RPMI8226 (cell line): ENCODE results near the gene SEC14L3.
"Not testable (repeated sequence)": the region's sequence is repeated elsewhere in the genome, so short reads cannot be mapped to it uniquely, and the experiment has no call there.

Experiments used
- DNase-seq: peaks from one replicate; pipeline ENCODE4 v3.0.0-alpha.2; 2015

The SEC14L3 gene

DNA sequence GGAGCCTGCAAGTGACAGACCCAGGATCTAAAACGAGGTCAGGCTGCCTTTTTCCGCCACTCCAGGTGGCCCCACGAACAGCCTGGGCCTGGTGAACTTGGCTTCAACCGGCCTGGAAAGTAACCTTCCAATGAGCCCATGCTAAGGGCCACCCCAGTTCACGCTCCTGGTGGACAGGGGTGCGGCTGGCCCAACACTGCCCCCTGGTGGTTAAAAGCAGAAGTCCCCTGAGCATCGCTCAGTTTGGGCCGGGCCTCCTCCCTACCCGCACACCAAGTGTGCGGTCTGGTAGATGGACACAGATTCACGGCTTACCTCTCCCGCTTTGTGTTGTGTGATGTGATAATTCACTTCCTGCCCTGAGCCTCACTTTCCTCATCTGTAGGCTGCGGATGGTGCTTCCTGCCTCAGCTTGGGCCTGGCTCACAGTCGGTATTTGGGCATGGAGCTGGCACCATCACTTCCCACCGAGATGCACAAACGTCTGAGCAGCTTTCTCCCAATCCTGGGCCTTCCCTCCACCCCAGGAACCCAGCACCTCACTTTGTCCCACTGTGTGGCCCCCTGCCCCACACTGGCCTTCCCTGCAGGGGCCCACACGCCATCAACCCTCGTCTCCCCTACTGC, 13.7 kb upstream of the SEC14L3 start:
- DNase-seq: peak; percentile 69

DNA sequence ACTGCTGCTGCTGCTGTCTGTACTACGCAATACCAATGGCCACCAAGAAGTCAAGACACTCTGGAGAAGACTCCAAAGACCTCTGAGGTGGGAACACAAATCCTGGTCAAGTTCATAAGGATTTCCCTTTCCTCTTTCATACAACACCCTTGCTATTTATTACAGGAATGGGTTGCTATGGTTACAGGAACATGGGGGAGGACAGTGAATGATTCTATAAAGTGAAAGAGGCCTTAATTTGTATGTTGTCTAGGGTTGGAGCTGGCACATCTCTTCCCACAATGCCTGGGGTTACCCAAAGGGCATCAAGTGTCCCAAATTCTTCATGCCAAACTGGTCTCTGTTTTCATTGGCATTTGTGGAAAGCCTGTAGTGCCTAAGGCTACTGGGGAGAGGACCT, 11.4 kb upstream of the SEC14L3 start:
- no peak for DNase-seq

DNA sequence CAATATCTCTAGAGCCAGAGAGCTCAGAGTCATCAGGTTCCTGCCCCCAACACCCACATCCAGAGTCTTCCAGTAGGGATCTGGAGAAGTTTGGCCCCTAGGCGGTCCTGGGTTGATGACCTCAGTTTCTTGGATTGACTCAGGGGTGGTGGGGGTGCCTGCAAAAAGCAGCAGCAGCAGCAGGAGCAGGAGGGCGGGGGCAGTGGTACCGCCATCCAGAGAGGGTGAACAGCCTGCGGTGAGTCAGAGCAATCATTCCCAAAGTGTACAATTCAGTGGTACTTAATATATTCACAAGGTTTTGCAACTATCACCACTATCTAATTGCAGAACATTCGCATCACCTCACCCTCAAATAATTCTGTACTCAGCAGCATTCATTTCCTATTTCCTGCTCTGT, 9.9 kb upstream of the SEC14L3 start:
- no peak for DNase-seq

DNA sequence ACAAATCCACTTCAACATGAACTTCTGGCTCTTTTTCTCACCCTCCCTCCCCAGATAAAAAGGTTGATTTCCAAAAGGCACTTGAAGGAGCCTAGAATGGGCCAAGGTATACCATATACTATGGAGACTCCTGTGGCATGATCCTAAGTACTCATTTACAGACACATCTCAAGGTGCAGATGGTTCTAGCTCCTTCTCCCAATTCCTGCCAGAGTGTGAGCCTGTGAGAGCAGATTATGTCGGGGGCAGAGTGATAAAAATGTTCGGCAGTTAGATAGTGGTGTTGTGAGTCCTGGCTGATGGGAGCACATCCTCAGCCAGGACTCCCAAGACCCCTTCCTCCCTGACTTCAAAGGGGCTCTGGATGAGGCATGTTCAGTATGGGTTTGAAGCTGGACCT, 8.2 kb upstream of the SEC14L3 start:
- no peak for DNase-seq

DNA sequence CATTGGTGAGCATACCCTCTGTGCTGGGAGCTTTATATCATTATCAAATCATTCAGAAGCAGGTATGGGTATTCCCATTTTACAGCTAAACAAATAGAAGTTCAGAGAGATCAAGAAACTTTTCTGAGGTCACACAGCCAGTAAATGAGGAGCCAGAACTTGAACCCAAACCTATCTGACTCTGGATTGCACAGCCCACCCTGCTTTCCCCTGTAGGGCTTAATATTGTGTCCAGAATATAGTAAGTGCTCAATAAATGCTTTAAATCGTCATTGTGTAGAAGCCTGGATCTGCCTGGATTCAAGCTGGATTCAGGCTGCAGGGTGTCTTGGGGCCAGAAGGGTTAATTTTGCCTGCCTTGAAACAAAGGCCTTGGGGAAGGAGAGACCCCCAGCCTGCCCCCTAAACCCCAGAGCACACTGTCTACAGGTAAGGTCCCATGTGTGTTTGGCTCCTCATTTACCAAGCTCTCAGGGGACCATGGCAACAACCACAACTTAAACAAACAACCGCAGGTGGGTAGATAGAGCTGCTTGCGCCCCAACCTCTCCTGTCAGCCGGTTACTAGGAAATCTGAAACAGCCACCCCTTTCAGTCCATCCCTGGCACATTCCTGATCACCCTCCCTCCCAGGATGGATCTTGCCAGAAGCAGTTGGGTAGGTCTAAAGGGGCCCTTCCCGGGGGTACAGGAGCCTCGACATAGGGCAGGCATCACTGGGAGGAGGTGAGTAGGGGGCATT, 3.0 kb upstream of the SEC14L3 start:
- peak; percentile 44 for DNase-seq

DNA sequence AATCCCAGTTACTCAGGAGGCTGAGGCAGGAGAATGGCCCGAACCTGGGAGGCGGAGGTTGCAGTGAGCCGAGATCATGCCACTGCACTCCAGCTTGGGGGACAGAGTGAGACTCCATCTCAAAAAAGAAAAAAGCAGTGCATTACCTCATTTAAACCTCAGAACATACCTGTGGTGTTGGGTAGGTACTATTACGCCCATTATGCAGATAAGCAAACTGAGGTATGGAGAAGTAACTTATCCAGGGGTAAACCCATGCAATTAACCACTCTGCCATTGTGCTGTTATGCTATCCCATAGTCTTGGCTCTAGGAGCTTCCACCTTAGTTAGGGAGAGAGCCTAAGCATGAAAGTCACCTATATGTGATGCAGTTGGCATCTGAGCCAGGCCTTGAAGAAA, 2.3 kb upstream of the SEC14L3 start:
- no peak for DNase-seq

DNA sequence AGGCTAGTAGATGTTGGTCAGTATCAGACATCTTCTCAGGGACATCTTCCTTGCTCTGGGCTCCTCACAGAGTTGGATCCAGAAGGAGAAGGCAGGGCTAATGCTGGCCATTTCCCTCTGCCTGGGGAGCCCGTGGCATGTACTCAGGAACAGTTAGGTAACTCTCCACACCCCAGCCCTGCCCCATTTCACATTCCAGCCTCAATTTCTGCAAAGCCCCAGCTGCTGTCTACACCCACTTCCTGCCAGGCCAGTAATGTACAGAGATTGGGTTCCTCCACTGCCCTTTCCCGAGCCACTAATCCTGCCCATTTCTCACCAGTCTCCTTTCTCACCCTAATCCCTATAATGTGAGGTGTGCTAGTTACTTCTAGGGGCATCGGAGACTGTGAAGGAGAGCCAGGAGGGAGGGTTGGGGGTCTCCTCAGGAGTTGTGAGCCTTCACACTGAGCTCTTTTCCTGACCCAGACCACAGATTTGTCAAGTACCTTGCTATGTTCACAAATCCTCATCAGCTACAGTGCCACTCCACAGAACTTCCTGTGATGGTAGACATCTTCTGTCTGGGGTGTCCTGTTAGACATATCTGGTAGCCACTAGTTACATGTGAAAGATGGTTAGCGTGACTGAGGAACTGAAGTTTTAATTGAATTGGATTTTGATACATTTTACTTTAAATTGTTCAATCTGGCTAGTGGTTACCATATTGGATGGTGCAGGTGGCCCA, 1.3 kb upstream of the SEC14L3 start:
- no peak for DNase-seq

DNA sequence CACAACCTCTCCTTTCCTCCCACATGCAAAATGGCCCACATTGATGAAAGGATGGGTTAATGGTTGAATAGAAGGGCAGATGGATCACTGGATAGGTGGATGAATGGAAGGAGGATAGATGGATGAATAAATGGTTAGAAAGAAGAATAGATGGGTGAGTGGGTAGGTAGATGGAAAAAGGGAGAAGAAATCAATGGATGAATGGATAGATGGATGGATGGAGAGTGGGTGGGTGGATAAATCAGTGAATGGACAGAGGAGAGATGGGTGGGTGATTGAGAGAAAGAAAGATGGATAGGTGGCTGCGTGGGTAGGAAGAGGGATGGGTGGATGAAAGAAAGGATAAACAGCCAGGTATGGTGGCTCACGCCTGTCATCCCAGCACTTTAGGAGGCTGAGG, 1.2 kb downstream of the SEC14L3 start:
- no peak for DNase-seq

DNA sequence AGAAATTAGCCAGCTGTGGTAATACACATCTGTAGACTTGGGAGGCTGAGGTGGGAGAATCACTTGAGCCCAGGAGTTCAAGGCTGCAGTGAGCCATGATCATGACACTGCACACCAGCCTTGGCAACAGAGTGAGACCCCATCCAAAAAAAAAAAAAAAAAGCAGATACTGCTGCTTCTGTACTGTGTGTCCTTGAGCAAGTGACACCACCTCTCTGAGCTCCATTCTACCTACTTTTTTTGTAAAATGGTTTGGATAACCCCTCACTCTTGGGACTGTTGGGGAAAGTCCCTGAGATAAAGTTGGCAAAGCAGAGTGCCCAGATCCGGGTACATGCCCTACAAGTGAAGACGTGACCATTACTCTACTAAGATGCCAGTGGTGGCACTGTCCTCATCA, 2.7 kb downstream of the SEC14L3 start:
- DNase-seq: no peak

DNA sequence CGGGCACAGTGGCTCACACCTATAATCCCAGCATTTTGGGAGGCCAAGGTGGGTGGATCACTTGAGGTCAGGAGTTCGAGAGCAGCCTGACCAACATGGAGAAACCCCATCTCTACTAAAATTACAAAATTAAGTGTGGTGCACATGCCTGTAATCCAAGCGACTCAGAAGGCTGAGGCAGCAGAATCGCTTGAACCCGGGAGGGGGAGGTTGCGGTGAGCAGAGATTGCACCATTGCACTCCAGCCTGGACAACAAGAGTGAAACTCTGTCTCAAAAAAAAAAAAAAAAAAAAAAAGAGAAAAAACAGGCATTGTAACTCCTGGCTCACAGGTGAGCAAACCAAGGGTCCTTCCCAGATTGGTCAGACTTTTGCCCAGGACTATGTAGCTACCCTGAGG, 11.3 kb downstream of the SEC14L3 start:
- not testable (repeated sequence) for DNase-seq

DNA sequence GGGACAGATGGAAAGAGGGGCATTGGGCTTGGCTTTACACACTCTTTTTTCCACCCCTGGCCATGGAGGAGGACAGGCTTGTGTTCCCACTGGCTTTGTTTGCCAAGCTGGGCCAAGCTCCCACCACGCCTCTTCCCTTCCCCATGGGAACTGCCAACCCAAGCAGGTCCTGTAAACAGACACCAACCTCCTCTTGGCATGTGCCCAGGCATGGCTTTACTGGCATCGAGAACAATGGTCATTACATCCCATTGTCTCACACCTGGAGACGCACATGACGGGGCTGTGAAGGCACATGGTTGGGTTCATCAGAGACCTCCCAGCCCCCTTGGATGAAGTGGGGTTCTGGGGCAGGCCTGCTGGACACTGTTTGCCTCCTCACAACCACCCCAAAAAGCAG, 11.7 kb downstream of the SEC14L3 start:
- no peak for DNase-seq

DNA sequence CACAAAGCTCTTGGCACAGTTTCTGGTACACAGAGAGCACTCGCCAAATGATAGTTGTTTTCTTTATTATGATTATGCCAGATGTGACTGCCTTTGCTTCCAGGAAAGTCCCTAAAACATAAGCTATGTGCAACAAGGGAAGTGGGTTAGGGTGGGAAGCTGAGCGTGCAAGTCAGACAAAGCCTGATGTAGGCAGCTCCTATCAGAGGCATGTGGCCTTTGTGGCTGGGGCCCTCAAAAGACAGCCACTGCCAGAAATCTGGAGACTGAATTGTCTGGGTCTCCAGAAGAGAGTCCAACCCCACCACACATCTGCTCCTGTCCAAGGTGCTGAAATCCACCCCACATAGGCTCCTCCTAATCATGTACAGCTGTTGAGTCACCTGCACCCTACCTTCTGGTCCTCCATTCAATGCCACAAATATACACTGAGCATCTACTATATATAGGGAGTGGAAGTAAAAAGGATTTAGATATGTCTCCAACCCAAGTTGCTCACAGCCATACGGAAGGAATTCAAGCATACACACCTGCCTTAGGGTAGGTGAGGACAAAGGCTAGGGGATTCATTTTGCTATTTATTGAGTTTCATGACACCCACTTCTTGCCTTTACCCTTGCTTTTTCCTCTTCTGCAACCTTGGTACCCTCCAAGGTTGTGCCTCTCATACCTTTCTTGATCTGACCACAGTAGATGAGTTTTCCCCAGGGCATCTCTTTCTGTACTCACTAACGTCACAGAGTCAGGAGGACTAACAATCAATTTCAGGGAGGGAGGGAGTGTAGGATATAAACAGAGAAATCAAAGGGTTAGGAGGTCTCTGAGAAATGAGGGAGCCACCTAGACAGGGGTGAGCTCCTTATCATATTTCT, 12.4 kb downstream of the SEC14L3 start:
- DNase-seq: peak; percentile 61

DNA sequence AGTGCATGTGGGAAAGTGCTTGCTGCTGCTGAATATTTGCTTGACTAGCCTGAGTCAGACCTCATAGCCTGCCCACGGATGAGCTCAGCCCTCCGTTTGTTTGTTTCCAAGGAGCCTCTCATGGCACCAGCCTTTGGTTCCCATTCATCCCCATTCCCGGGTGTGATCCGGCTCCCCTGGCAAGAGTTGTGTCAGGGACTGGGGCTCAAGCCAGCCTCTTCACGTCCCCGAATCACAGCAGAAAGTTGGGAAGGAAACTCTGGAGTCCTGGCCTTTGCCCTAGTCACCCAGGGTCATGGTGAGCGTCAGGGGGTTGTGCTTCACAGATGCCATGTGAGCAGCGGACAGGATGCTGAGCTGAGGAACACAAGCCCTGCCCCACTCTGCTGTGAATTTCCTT, 13.8 kb downstream of the SEC14L3 start:
- DNase-seq: no peak

DNA sequence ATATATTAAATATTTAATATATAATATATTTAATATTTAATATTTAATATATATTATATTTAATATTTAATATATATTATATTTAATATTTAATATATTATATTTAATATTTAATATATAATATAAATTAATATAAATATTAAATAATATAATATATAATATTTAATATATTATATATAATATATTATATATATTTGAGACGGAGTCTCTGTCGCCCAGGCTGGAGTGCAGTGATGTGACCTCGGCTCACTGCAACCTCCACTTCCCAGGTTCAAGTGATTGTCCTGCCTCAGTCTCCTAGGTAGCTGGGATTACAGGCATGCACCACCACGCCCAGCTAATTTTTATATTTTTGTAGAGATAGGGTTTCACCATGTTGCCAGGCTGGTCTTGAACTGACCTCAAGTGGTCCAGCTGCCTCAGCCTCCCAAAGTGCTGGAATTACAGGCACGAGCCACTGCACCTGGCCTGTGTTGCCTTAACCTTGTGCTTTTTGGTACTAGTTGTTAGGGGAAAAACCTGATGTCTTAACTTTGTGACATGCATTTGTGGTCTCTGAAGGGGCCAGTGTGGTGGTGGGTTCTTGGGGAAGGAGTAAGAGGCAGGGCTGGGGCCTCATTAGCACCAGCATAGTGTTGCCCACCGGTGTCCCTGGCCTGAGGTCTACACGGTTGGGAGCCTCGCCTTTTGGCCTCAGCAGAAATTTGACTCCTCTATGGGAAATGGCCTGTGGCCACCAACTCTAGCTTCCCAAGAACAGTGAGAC, 16.6 kb downstream of the SEC14L3 start:
- DNase-seq: no peak

DNA sequence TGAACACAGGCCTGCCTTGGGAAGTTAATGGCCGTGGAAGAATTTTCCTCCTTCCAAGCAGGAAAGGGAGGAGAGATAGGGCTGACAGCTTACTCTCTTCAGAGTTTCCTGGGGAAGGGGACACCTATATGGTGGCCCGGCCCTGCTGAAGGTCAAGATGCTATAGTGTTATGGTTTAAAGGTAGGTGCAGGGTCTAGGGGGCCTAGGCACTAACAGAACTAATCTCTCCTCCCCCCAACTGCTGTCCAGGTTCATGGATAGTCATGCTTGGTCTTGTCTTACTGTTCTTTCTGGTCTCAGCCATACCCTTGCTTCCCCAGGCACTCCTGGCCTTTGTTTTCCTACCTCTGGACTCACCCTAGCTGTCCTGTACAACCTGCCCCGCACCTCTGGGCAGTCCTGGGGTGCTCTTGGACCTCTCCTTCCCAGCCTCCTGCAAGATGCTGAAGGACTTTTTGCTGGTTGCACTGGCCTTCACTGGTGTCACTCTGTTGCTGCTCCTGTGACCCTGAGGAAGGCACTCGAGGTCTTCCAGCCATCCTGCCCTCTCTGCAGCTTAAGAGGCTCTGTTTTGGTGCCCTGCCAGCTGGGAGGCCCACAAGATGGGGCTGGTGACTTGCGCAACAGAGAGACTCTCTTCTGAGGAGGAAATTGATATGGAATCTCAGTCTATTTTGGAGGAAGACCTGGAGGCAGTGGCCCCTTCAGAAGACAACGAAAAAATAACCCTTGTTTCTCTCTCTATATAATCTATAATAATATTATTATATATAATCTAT, 17.9 kb downstream of the SEC14L3 start:
- peak; percentile 50 for DNase-seq

DNA sequence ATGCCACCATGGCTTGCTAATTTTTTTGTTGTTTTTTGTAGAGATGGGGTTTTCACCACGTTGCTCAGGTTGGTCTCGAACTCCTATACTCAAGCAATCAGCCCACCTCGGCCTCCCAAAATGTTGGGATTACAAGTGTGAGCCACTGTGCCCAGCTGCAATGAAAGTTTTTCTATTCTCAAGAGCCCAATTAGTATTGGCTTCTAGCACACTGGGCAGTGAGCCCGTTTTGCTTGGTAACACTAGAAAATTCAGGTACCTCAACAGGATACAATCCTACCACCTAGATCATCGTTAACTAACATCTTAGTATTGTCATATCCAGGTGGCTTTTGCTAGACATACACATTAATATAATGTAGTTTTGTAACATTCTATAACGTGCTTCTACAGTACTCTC, 19.0 kb downstream of the SEC14L3 start:
- DNase-seq: no peak

DNA sequence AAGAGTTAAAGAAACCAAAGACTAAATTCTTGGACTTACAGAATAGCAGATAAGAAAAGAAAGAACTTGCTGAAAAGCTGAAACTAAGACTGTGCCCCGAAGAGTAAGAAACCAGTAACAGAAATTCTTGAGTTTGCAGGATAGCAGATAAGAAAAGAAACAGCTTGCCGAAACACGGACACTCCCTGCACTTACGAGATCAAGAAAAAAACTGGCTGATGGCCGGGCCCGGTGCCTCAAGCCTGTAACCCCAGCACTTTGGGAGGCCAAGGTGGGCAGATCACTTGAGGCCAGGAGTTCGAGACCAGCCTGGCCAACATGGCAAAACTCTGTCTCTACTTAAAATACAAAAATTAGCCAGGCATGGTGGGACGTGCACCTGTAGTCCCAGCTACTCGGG, 20.3 kb downstream of the SEC14L3 start:
- DNase-seq: not testable (repeated sequence)

DNA sequence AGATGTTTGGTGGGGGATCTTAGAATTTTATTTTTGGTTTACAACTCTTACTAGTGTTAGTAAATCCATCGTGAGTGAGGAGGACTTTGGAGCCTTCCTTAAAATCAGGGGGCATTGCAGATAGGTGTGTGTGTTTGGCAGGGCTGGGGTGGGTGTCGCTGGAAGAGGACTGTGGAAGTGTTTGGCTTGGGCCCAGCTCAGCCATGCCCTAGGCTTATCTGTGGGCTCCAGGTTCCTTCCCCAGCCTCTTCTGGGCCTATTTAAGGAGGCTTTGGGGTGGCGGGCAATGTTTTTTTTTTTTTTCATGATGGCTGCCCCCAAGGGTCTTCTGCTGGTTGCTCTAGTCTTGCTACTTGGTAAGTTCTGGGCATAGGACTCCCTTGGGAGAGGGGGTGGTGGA, 24.2 kb downstream of the SEC14L3 start:
- no peak for DNase-seq

DNA sequence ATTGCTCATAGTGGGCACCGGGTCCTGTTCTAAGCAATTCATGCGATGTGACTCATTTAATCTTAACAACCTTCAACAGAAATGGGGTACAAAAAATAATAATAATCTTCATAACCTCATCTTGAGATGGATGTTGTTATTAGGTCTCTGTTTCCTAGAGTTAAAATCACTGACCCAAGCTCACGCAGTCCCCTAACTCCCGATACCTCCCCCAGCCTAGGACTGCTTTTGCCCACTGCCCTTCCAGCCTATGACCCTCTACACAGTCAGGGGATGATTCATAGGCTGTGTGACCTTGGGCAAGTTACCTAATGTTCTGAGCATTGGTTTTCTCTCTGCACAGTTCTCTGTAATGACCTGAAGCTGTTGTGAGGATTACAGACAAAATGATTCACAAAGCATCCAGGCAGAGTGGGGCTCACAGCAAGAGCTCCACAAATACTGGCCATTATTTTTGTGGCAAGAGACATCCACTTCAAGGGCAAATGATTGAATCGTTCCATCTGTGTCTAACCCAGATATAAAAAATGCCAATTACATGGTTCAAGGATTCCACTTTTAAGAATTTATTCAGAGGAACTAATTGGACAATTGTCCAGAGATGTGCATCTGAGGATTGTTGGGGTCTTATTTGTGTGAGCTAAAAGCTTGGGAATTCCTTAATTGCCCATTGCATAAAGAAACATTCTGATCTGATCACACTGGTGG, 26.2 kb downstream of the SEC14L3 start:
- DNase-seq: no peak

DNA sequence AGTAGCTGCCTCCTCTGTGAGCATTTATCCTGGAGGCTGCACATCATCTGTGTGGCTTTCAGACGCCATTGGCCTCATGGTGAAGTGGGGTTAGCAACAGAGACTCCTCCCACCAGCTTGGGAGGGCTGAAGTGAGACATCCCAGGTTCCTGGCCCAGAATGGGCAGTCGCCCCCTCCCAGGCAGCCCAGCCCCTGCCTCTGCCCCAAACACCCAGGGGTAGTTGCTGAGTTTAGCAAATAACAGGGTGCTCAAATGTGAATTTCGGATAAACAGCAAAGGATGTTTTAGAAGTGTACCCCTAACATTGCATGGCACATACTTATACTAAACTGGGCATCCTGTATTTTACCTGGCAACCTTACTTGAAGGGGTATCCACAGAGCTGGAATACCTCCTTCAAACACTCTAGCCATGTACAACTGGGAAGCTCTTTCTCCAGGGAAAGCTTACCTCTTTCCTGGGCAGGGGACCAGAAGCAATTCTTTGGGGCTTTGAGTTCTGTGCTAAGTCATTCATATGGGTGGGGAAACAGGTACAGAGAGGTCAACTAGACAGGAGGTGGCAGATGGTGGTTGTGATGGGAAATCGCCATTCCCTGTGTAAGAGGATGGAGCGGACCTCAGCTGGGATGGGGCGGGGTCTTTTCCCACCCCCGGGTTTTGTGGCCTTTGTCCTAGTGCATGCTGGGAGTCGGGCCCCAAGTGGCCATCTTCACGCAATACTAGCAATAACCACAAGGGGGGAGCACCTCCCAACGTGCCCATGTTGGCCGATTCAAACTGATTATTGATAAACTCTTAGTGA, 27.0 kb downstream of the SEC14L3 start:
- peak; percentile 63 for DNase-seq
